Activated CD4-positive, alpha-beta T cell treated with anti-CD3 and anti-CD28 coated beads for 36 hours (primary cell): ENCODE measurements around the gene LMO1. TPM values are rescaled to one million over a fixed set of nuclear protein-coding genes. Genes with fewer than 3 reads are reported as not detected.
A peak's percentile ranks its signal among the peaks of the same experiment; 100 is the strongest.

Experiments used
- ATAC-seq: fragments of 200-7000 bp; cut with Tn5 transposase; one replicate; pipeline ENCODE4 v1.10.0; 2021; ENCODE audit warnings: mild to moderate bottlenecking, moderate library complexity
- CTCF ChIA-PET: fragments of 350-600 bp; sonication (Branson Sonifier 250); formaldehyde crosslinking; loops from one replicate; lab custom pipeline; 2021; ENCODE audit warnings: antibody characterized with exemption; lab: Charles Lee
- POLR2A ChIA-PET: fragments of 350-600 bp; sonication (Branson Sonifier 250); formaldehyde crosslinking; loops from one replicate; lab custom pipeline; 2021; ENCODE audit warnings: antibody characterized with exemption, inconsistent platforms; lab: Charles Lee
- DNase-seq: peaks from one replicate; pipeline ENCODE4 v3.0.0-alpha.2; 2020
- H3K27ac Mint-ChIP-seq: one replicate; pipeline ENCODE4 v1.8.0; 2021; ENCODE audit warnings: mixed read lengths
- H3K27me3 Mint-ChIP-seq: one replicate; pipeline ENCODE4 v1.8.0; 2021; ENCODE audit warnings: mixed read lengths
- H3K36me3 Mint-ChIP-seq: one replicate; pipeline ENCODE4 v1.8.0; 2021; ENCODE audit warnings: low read depth, mixed read lengths
- H3K4me1 Mint-ChIP-seq: one replicate; pipeline ENCODE4 v1.8.0; 2021; ENCODE audit warnings: mixed read lengths
- H3K4me3 Mint-ChIP-seq: one replicate; pipeline ENCODE4 v1.8.0; 2021; ENCODE audit warnings: mild to moderate bottlenecking, moderate library complexity, mixed read lengths
- H3K9me3 Mint-ChIP-seq: one replicate; pipeline ENCODE4 v1.8.0; 2021; ENCODE audit warnings: low read depth, mixed read lengths
- intact Hi-C, 2 experiments: fragments of 100-400 bp; cut with DNase I in 1 of 2; cut with micrococcal nuclease in 1 of 2; formaldehyde crosslinking; loops; one replicate each; pipeline versions ENCODE4 v1.14.2 to v1.15.1; 2022 to 2024; cut with DNase I, micrococcal nuclease
- total RNA-seq, 2 experiments: library from RNA; stranded (reverse); gene quantifications; one replicate each; pipeline ENCODE4 v1.2.3, GENCODE V29; 2021

Gene LMO1
- total RNA-seq, 2 experiments from 2014 or later = not detected

- Mint-ChIP-seq H3K9me3 (no peaks in the 10 kb centered on the region), H3K4me1 (no peaks in the 10 kb centered on the region), H3K27ac (no peak overlapping the region), H3K36me3 (no peaks in the 10 kb centered on the region), H3K27me3 (no peaks in the 10 kb centered on the region), H3K4me3 (no peak overlapping the region)
- POLR2A ChIA-PET = no interaction called here
- no peak for ATAC-seq
- CTCF ChIA-PET = interaction anchor here (0.7 to 2.2 kb wide), 5 partner anchors 10 to 344 kb away, joined by 3 to 13 read pairs (median 3); partner anchors contain the start of gene LMO1
- intact Hi-C loops = loop anchor here in 1 of 2 experiments (10.0 kb wide), 1 partner anchor 92 kb away; no protein-coding TSS in a partner anchor
- DNase-seq = no peak
Measured at GRCh38 chr11:8222820-8223512, 40.7 kb downstream of the LMO1 start.

- no peak overlapping the region for H3K4me3 Mint-ChIP-seq
- no peaks in the 10 kb centered on the region for H3K4me1 Mint-ChIP-seq
- no peaks in the 10 kb centered on the region for H3K27me3 Mint-ChIP-seq
- ATAC-seq (no peak), DNase-seq (no peak)
- intact Hi-C loops = loop anchor here in 1 of 2 experiments (10.0 kb wide), 1 partner anchor 93 kb away; no protein-coding TSS in a partner anchor
- CTCF ChIA-PET = interaction anchor here (0.8 kb wide), 1 partner anchor 41 kb away, joined by 3 read pairs; the partner anchor contains the start of gene LMO1
- H3K36me3 Mint-ChIP-seq = no peaks in the 10 kb centered on the region
- POLR2A ChIA-PET = no interaction called here
- no peak overlapping the region for H3K27ac Mint-ChIP-seq
- H3K9me3 Mint-ChIP-seq = no peaks in the 10 kb centered on the region
Measured at GRCh38 chr11:8221917-8222495, 41.7 kb downstream of the LMO1 start.

GRCh38 chr11:8221046-8221723, 42.5 kb downstream of the LMO1 start:
- H3K9me3 Mint-ChIP-seq = no peaks in the 10 kb centered on the region
- ATAC-seq (no peak), DNase-seq (no peak)
- no peaks in the 10 kb centered on the region for H3K27me3 Mint-ChIP-seq
- intact Hi-C loops = loop anchor here in 1 of 2 experiments (10.0 kb wide), 1 partner anchor 94 kb away; no protein-coding TSS in a partner anchor
- no peak overlapping the region for H3K4me3 Mint-ChIP-seq
- H3K27ac Mint-ChIP-seq = no peak overlapping the region
- ChIA-PET POLR2A (interaction anchor here (0.6 kb wide), 1 partner anchor 37 kb away, joined by 4 read pairs; no protein-coding TSS in a partner anchor), CTCF (interaction anchor here (0.8 to 1.2 kb wide), 5 partner anchors 52 to 347 kb away, joined by 3 to 7 read pairs (median 3); no protein-coding TSS in a partner anchor)
- H3K4me1 Mint-ChIP-seq = no peaks in the 10 kb centered on the region
- H3K36me3 Mint-ChIP-seq = no peaks in the 10 kb centered on the region

GRCh38 chr11:8220261-8221045, 43.2 kb downstream of the LMO1 start:
- ChIA-PET CTCF (interaction anchor here (0.6 to 1.4 kb wide), 11 partner anchors 8 to 349 kb away, joined by 3 to 7 read pairs (median 3); partner anchors contain the start of gene LMO1), POLR2A (interaction anchor here (0.6 kb wide), 1 partner anchor 38 kb away, joined by 4 read pairs; no protein-coding TSS in a partner anchor)
- no peak for DNase-seq
- Mint-ChIP-seq H3K4me1 (no peaks in the 10 kb centered on the region), H3K27me3 (no peaks in the 10 kb centered on the region), H3K36me3 (no peaks in the 10 kb centered on the region), H3K4me3 (no peak overlapping the region), H3K9me3 (no peaks in the 10 kb centered on the region), H3K27ac (no peak overlapping the region)
- ATAC-seq = no peak
- intact Hi-C loops = loop anchor here in 1 of 2 experiments (10.0 kb wide), 1 partner anchor 94 kb away; no protein-coding TSS in a partner anchor

- intact Hi-C loops = loop anchor here in 1 of 2 experiments (10.0 kb wide), 1 partner anchor 95 kb away; no protein-coding TSS in a partner anchor
- POLR2A ChIA-PET = no interaction called here
- ATAC-seq (peak; percentile 52), DNase-seq (peak; percentile 48)
- Mint-ChIP-seq H3K4me1 (no peaks in the 10 kb centered on the region), H3K36me3 (no peaks in the 10 kb centered on the region), H3K9me3 (no peaks in the 10 kb centered on the region), H3K4me3 (no peak overlapping the region), H3K27ac (no peak overlapping the region), H3K27me3 (peaks cover 1% of the 10 kb centered on the region)
- CTCF ChIA-PET = interaction anchor here (0.5 to 1.4 kb wide), 8 partner anchors 9 to 350 kb away, joined by 3 to 5 read pairs (median 3); partner anchors contain the start of gene LMO1
Measured at GRCh38 chr11:8219257-8220021, 44.2 kb downstream of the LMO1 start.

- ATAC-seq = no peak
Measured at GRCh38 chr11:8218840-8219239, 44.8 kb downstream of the LMO1 start.

GRCh38 chr11:8218409-8218808, 45.3 kb downstream of the LMO1 start:
- ChIA-PET POLR2A (no interaction called here), CTCF (no interaction called here)
- H3K27me3 Mint-ChIP-seq = peaks cover 1% of the 10 kb centered on the region
- H3K9me3 Mint-ChIP-seq = no peaks in the 10 kb centered on the region
- intact Hi-C loops = no loop called here
- ATAC-seq (no peak), DNase-seq (no peak)
- no peak overlapping the region for H3K4me3 Mint-ChIP-seq
- no peaks in the 10 kb centered on the region for H3K4me1 Mint-ChIP-seq
- H3K36me3 Mint-ChIP-seq = no peaks in the 10 kb centered on the region
- no peak overlapping the region for H3K27ac Mint-ChIP-seq

More at GRCh38 chr11:8218840-8219239, 44.8 kb downstream of the LMO1 start:
- no peak overlapping the region for H3K4me3 Mint-ChIP-seq
- ChIA-PET CTCF (no interaction called here), POLR2A (no interaction called here)
- DNase-seq = no peak
- no peaks in the 10 kb centered on the region for H3K9me3 Mint-ChIP-seq
- H3K27ac Mint-ChIP-seq = no peak overlapping the region
- intact Hi-C loops = no loop called here
- peaks cover 1% of the 10 kb centered on the region for H3K27me3 Mint-ChIP-seq
- H3K4me1 Mint-ChIP-seq = no peaks in the 10 kb centered on the region
- no peaks in the 10 kb centered on the region for H3K36me3 Mint-ChIP-seq

- intact Hi-C loops = no loop called here
- ATAC-seq = no peak
- H3K36me3 Mint-ChIP-seq = no peaks in the 10 kb centered on the region
- CTCF ChIA-PET = interaction anchor here (1.1 kb wide), 1 partner anchor 21 kb away, joined by 3 read pairs; no protein-coding TSS in a partner anchor
- POLR2A ChIA-PET = no interaction called here
- no peak overlapping the region for H3K27ac Mint-ChIP-seq
- H3K4me1 Mint-ChIP-seq = no peaks in the 10 kb centered on the region
- no peak overlapping the region for H3K4me3 Mint-ChIP-seq
- DNase-seq = no peak
- no peaks in the 10 kb centered on the region for H3K9me3 Mint-ChIP-seq
- H3K27me3 Mint-ChIP-seq = peaks cover 1% of the 10 kb centered on the region
Measured at GRCh38 chr11:8217926-8218325, 45.8 kb downstream of the LMO1 start.

GRCh38 chr11:8217136-8217535, 46.5 kb downstream of the LMO1 start:
- intact Hi-C loops = no loop called here
- Mint-ChIP-seq H3K4me3 (no peak overlapping the region), H3K4me1 (no peaks in the 10 kb centered on the region), H3K36me3 (no peaks in the 10 kb centered on the region), H3K9me3 (no peaks in the 10 kb centered on the region), H3K27me3 (peaks cover 1% of the 10 kb centered on the region), H3K27ac (no peak overlapping the region)
- no peak for DNase-seq
- ChIA-PET CTCF (interaction anchor here (0.8 to 1.1 kb wide), 2 partner anchors 20 to 351 kb away, joined by 3 read pairs; no protein-coding TSS in a partner anchor), POLR2A (no interaction called here)
- no peak for ATAC-seq

- H3K36me3 Mint-ChIP-seq = no peaks in the 10 kb centered on the region
- H3K27me3 Mint-ChIP-seq = peaks cover 7% of the 10 kb centered on the region
- POLR2A ChIA-PET = no interaction called here
- CTCF ChIA-PET = no interaction called here
- no peaks in the 10 kb centered on the region for H3K4me1 Mint-ChIP-seq
- no peak overlapping the region for H3K27ac Mint-ChIP-seq
- H3K4me3 Mint-ChIP-seq = no peak overlapping the region
- ATAC-seq = no peak
- DNase-seq = no peak
- intact Hi-C loops = no loop called here
- H3K9me3 Mint-ChIP-seq = no peaks in the 10 kb centered on the region
Measured at GRCh38 chr11:8213376-8213775, 50.3 kb downstream of the LMO1 start.
